ENCODE data around the gene SPTBN1. TPM values are rescaled to one million over a fixed set of nuclear protein-coding genes. Genes with fewer than 3 reads are reported as not detected.
A peak's percentile ranks its signal among the peaks of the same experiment; 100 is the strongest.

The SPTBN1 gene
- total and polyA plus RNA-seq, 2 of the 13 experiments (the other 11 are each of a cell fraction or from before 2014, with no cell fraction given): 123 to 299 TPM

GRCh38 chr2:54603357-54603756 lies 147.2 kb downstream of the SPTBN1 start:
- Histone ChIP-seq H3K27ac (ENCODE audit: extremely low read length, insufficient read depth, low read length) (no peak overlapping the region), H3K9me3 (ENCODE audit: low read length) (no peaks in the 10 kb centered on the region), H3K27me3 (ENCODE audit: control insufficient read depth in 1 of 2, insufficient read depth in 2 of 2, low read length in 2 of 2) (no peaks in the 10 kb centered on the region), H3K36me3 (replicated peaks in 1 of 2; ENCODE audit: control insufficient read depth in 1 of 2, insufficient read depth in 2 of 2, low read length in 2 of 2) (peaks cover 43 to 88% of the 10 kb centered on the region in 2 experiments), H2AFZ (ENCODE audit: low read length) (no peak overlapping the region), H3K79me2 (ENCODE audit: insufficient read depth, low read length) (peaks cover 100% of the 10 kb centered on the region), H3K4me2 (ENCODE audit: low read depth, low read length) (no peak overlapping the region), H3K4me3 (replicated peaks in 1 of 3; ENCODE audit: insufficient read depth in 1 of 3, low read depth in 2 of 3, low read length in 3 of 3) (no peak overlapping the region), H3K9ac (ENCODE audit: insufficient read depth, low read depth, low read length) (no peak overlapping the region), H4K20me1 (ENCODE audit: insufficient read depth, low read length) (peaks cover 97% of the 10 kb centered on the region), H3K4me1 (ENCODE audit: insufficient read depth, low read length) (peaks cover 83% of the 10 kb centered on the region)
- ATAC-seq (no peak), FAIRE-seq (no peak), DNase-seq (ENCODE audit: low spot score) (no peak)
- BruUV-seq (replicated peaks): no TSS peak
- ChIA-PET POLR2A (interaction anchor here (0.7 kb wide), 1 partner anchor 44 kb away, joined by 5 read pairs; no protein-coding TSS in a partner anchor), CTCF (ENCODE audit: low intra/inter-chr PET ratio, low total read pairs) (no interaction called here)
- intact Hi-C loops (cut with micrococcal nuclease; ENCODE audit: unreplicated experiment): no loop called here
- WGBS (ENCODE audit: low lambda C conversion rate): 95% methylated on average over 3 of the region's 3 CpGs
- in situ Hi-C loops (cut with HindIII; ENCODE audit: extremely low pct_ligation_motif_present, low pct_unique_long_range_greater_than_20kb): no loop called here
- TF ChIP-seq ZNF10 (CRISPR knock-in tag; IDR thresholded peaks at IDR 0.05; ENCODE audit: borderline replicate concordance, low read depth) (no peak), AKNA (CRISPR knock-in tag; IDR thresholded peaks at IDR 0.05; ENCODE audit: borderline replicate concordance) (no peak), TARDBP (CRISPR knock-in tag; IDR thresholded peaks at IDR 0.05) (peak; percentile 47; the same call in 1 of the 2 replicates), ZFY (CRISPR knock-in tag; IDR thresholded peaks at IDR 0.05) (no peak), ZBTB21 (CRISPR knock-in tag; IDR thresholded peaks at IDR 0.05) (no peak), SNAI1 (CRISPR knock-in tag; IDR thresholded peaks at IDR 0.05; ENCODE audit: borderline replicate concordance) (no peak), TP53 (CRISPR knock-in tag; conservative IDR thresholded peaks at IDR 0.05) (no peak), GTF2F1 (IDR thresholded peaks at IDR 0.05; ENCODE audit: low read length) (no peak), HNRNPUL1 (IDR thresholded peaks at IDR 0.05; ENCODE audit: low read depth, low read length) (no peak), ZNF746 (CRISPR knock-in tag; IDR thresholded peaks at IDR 0.05) (no peak), RARG (CRISPR knock-in tag; IDR thresholded peaks at IDR 0.05; ENCODE audit: low read depth) (no peak), YEATS4 (CRISPR knock-in tag; IDR thresholded peaks at IDR 0.05; ENCODE audit: borderline replicate concordance) (no peak), ZFP82 (CRISPR knock-in tag; IDR thresholded peaks at IDR 0.05; ENCODE audit: borderline replicate concordance) (no peak), POLR2A (IDR thresholded peaks at IDR 0.05; ENCODE audit: insufficient read depth in 1 of 2, low read depth in 2 of 2, low read length in 2 of 2) (peak in 1 of 2 experiments; percentile 21; a peak in 1 of 4 replicates), HOXA5 (CRISPR knock-in tag; IDR thresholded peaks at IDR 0.05) (0 out of 2 replicates have a peak, but pooled peaks have one; percentile 18), RXRB (CRISPR knock-in tag; IDR thresholded peaks at IDR 0.05; ENCODE audit: borderline replicate concordance) (no peak), ZNF567 (CRISPR knock-in tag; IDR thresholded peaks at IDR 0.05; ENCODE audit: borderline replicate concordance) (no peak), TFDP1 (CRISPR knock-in tag; IDR thresholded peaks at IDR 0.05; ENCODE audit: borderline replicate concordance) (no peak)
